GM12865 (cell line): ENCODE measurements around the gene SEPTIN14.
"Not testable (repeated sequence)": the region's sequence is repeated elsewhere in the genome, so short reads cannot be mapped to it uniquely, and the experiment has no call there.

Experiments
- DNase-seq: peaks from one replicate; pipeline ENCODE4 v3.0.0; 2010; ENCODE audit warnings: low read depth
- H3K4me3 ChIP-seq: 2 replicates; pipeline ENCODE4 v1.5.1; 2011; ENCODE audit warnings: mild to moderate bottlenecking, low read depth, low read length, control low read depth
- TF ChIP-seq, protein P1 (sequence below): IDR thresholded peaks from 2 replicates; pipeline ENCODE4 v1.5.1; 2011; ENCODE audit warnings: low read length, control low read depth, low read depth, inconsistent platforms; ENCODE audit not compliant: insufficient read depth; ENCODE audit errors: missing control alignments

Gene SEPTIN14

DNA sequence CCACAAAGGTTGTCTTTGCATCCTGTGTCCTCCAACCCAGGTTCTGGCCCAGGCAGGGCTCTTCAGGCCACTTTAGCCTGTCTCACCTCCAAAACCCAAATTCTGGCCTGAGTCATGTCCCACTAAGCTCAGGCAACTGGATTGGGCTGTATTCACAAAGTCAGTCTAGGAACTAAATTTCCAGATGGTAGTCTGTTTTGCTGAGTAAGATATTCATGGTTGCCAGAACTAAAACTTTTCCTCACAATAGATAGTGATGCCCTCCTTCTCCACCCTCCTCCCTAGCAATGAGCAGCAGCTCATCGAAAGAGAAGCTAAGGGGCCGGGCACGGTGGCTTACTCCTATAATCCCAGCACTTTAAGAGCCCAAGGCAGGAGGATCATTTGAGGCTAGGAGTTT, 21.8 kb upstream of the SEPTIN14 start:
- no peak overlapping the region for H3K4me3 ChIP-seq
- TF ChIP-seq, protein P1, sequence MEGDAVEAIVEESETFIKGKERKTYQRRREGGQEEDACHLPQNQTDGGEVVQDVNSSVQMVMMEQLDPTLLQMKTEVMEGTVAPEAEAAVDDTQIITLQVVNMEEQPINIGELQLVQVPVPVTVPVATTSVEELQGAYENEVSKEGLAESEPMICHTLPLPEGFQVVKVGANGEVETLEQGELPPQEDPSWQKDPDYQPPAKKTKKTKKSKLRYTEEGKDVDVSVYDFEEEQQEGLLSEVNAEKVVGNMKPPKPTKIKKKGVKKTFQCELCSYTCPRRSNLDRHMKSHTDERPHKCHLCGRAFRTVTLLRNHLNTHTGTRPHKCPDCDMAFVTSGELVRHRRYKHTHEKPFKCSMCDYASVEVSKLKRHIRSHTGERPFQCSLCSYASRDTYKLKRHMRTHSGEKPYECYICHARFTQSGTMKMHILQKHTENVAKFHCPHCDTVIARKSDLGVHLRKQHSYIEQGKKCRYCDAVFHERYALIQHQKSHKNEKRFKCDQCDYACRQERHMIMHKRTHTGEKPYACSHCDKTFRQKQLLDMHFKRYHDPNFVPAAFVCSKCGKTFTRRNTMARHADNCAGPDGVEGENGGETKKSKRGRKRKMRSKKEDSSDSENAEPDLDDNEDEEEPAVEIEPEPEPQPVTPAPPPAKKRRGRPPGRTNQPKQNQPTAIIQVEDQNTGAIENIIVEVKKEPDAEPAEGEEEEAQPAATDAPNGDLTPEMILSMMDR: no peak
- no peak for DNase-seq

DNA sequence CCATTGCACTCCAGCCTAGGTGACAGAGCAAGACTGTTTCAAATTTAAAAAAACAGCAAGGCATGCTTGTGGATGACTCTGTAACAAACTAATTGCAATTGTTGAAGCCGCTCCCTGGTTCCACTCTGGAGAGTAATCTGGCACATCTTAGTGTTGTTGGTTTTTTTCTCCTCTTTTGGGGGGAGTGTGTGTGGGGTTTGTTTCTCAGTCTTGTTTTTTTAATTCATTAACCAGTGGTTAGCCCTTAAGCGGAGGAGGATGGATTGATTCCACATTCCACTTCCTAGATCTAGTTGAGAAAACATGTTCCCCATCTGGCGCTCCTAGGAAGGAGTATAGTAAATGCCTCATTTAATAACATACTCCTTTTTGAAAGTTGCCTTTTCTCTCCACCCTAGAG, 16.1 kb upstream of the SEPTIN14 start:
- TF ChIP-seq, protein P1: no peak

DNA sequence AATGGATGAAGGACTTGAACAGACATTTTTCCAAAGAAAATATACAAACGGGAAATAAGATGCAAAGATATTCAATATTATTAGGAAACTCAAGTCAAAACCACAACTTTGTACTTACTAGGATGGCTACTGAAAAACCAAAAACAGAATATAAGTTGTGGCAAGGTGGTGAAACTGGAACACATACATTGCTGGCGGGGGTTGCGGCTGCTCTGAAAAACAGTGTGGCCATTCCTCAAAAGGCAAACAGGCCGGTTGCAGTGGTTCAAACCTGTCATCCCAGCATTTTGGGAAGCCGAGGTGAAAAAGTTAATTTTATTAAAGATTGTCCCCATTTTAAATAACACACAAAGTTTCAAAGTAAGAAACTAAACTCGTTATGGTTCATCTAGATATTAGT, 14.8 kb upstream of the SEPTIN14 start:
- H3K4me3 ChIP-seq: no peak overlapping the region
- TF ChIP-seq, protein P1: no peak
- no peak for DNase-seq

More for the DNA sequence above, 16.1 kb upstream of the SEPTIN14 start:
- no peak overlapping the region for H3K4me3 ChIP-seq
- DNase-seq: no peak

DNA sequence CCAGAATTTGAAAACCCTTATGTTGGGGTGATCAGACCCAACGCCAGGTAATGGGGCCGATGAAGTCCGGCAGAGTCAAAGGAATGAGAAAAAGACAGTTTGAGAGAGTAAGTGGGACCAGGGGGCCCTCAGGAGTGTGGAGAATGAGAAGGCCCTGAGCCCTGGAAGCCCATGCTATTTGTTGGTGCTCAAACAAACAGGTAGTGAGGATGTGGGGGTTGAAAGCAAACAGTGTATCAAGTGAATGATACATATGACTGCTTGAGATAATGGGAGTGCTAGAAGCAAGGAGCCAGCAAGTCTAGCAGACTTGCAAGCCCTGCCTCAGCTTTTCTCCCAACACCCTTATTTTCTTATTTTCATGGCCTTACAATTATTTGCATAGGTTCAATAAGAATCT, 11.2 kb upstream of the SEPTIN14 start:
- no peak overlapping the region for H3K4me3 ChIP-seq
- no peak for DNase-seq
- TF ChIP-seq, protein P1: no peak

DNA sequence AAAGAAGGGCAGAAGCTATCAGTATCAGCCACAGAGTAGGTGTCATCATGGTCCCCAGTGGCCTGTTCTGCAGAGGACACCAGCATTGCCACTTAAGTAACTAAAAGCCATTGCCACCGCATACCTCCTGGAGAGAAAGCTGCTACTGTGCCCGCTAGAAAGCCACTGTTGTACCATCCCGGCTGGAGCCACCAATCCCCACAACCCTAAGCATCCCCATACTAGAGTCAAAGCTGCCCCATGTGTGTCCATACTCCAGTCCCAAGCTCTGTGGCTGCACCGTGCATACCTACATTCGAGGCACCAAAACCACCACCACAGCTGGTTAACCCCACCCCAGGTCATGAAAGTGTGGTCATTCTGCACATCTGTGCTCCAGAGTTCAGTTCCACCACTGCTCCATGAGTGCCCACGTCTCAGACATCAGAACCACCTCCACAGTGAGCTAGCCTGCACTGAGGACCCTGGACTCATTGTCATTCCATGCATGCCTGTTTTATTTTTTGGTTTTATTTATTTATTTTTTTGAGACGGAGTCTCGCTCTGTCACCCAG, 9.5 kb upstream of the SEPTIN14 start:
- DNase-seq: no peak
- H3K4me3 ChIP-seq: no peak overlapping the region
- TF ChIP-seq, protein P1: no peak

DNA sequence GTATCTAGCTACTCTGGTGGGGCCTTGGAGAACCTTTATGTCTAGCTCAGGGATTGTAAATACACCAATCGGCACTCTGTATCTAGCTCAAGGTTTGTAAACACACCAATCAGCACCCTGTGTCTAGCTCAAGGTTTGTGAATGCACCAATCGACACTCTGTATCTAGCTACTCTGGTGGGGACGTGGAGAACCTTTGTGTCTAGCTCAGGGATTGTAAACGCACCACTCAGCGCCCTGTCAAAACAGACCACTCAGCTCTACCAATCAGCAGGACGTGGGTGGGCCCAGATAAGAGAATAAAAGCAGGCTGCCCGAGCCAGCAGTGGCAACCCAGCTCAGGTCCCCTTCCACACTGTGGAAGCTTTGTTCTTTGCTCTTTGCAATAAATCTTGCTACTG, 6.4 kb upstream of the SEPTIN14 start:
- not testable (repeated sequence) for DNase-seq, H3K4me3 ChIP-seq

DNA sequence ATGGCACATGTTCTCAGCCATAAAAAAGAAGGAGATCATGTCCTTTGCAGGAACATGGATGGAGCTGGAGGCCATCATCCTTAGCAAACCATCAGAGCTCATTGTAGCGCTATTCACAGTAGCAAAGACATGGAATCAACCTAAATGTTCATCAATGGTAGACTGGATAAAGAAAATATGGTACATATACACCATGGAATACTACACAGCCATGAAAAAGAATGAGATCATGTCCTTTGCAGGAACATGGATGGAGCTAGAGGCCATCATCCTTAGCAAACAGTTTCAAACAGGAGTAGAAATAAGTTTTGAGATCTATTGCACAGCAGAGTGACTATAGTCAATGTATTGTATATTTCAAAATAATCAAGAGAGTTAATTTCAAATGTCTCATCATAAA, 17.4 kb downstream of the SEPTIN14 start:
- DNase-seq, H3K4me3 ChIP-seq: not testable (repeated sequence)

DNA sequence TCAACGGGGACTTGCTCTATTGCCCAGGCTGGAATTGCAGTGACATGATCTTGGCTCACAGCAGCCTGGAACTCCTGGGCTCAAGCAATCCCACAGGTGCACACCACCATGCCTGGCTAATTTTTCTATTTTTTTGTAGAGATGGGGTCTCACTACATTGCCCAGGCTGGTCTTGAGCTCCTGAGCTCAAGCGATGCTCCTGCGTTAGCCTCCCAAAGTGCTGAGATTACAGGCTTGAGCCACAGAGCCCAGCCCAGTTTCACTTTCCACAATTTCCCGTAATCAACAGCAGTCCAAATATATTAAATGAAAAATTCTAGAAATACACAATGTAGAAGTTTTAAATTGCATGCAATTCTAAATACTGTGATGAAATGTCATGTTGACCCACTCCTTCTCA, 24.0 kb downstream of the SEPTIN14 start:
- TF ChIP-seq, protein P1: no peak
- H3K4me3 ChIP-seq: no peak overlapping the region
- no peak for DNase-seq
